ENCODE results near the gene FANCC.

FANCC gene

DNA sequence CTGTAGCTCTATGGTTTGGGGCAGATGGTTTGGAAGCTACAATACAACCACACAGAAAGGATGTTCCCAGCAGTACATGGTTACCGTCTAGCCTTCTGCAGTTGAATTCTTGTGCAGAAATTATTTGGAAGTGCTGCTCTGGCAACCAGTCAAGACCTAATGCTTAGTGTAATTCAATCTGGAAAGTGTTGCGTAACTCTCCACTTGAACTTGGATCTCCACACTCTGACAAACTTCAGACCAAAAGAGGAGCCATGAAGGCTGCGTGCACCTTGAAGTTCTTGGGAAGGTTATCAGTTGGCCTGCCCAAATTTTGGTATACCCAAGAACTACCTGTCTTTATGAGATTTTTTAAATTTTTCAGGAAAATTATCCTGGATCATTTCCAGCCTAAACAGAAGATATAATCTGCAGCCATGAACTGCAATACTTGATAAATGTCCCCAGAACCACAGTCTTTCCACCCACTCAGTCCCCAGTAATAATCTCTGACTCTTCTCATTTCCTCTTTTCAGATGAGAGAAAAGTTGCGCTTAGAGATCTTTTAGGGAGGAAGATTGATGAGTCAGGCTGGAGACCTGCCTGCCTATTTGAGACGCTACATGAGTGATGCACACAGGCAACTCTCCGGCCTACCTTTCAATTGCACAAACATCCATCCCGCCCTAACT is 159.9 kb downstream of the FANCC start:
- no peak overlapping the region for H3K4me3 ChIP-seq (ENCODE audit: low read depth in 1 of 2, low read length in 2 of 2)
- no peak overlapping the region for H3K27ac ChIP-seq (ENCODE audit: low read depth, low read length)

DNA sequence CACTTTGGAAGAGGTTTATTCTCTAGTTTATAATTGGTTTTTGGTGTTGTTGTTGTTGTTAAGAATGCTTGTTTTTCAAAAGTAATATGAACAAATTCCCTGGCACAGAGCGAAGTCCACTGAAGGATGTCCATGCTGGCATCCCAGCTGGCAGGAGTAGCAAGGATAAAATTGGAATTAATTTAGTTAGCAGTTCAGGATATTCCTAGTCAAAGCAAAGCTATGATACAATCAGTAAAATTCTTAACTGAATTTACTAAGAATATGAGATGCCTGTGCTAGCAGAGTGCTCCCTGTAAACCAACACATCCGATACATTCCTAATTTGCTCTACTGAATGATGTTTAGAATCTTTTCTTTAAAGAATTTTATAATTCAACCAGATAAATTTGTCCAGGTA is 161.4 kb downstream of the FANCC start:
- Histone ChIP-seq H3K27ac (ENCODE audit: low read depth, low read length) (no peak overlapping the region), H3K4me1 (ENCODE audit: control insufficient read depth in 1 of 2, insufficient read depth in 2 of 2, low read length in 2 of 2) (no peaks in the 10 kb centered on the region), H3K9me3 (ENCODE audit: control insufficient read depth in 1 of 2, low read length in 2 of 2) (no peaks in the 10 kb centered on the region), H3K36me3 (ENCODE audit: control insufficient read depth in 1 of 2, insufficient read depth in 2 of 2, low read length in 2 of 2) (no peaks in the 10 kb centered on the region), H3K27me3 (ENCODE audit: control insufficient read depth in 1 of 2, insufficient read depth in 2 of 2, low read length in 2 of 2) (no peaks in the 10 kb centered on the region), H3K9ac (ENCODE audit: low read depth in 1 of 2, low read length in 2 of 2) (no peak overlapping the region), H3K4me3 (ENCODE audit: low read depth in 1 of 2, low read length in 2 of 2) (no peak overlapping the region)

More for the DNA sequence above, 159.9 kb downstream of the FANCC start:
- no peaks in the 10 kb centered on the region for H3K9me3 ChIP-seq (ENCODE audit: control insufficient read depth in 1 of 2, low read length in 2 of 2)
- no peaks in the 10 kb centered on the region for H3K36me3 ChIP-seq (ENCODE audit: control insufficient read depth in 1 of 2, insufficient read depth in 2 of 2, low read length in 2 of 2)
- no peaks in the 10 kb centered on the region for H3K27me3 ChIP-seq (ENCODE audit: control insufficient read depth in 1 of 2, insufficient read depth in 2 of 2, low read length in 2 of 2)
- no peak overlapping the region for H3K9ac ChIP-seq (ENCODE audit: low read depth in 1 of 2, low read length in 2 of 2)
- H3K4me1 ChIP-seq (ENCODE audit: control insufficient read depth in 1 of 2, insufficient read depth in 2 of 2, low read length in 2 of 2): no peaks in the 10 kb centered on the region

GRCh38 chr9:95155220-95155619 is 162.3 kb downstream of the FANCC start:
- H3K27me3 ChIP-seq (ENCODE audit: control insufficient read depth in 1 of 2, insufficient read depth in 2 of 2, low read length in 2 of 2): no peaks in the 10 kb centered on the region
- no peaks in the 10 kb centered on the region for H3K9me3 ChIP-seq (ENCODE audit: control insufficient read depth in 1 of 2, low read length in 2 of 2)
- no peak overlapping the region for H3K27ac ChIP-seq (ENCODE audit: low read depth, low read length)
- no peak overlapping the region for H3K4me3 ChIP-seq (ENCODE audit: low read depth in 1 of 2, low read length in 2 of 2)
- H3K36me3 ChIP-seq (ENCODE audit: control insufficient read depth in 1 of 2, insufficient read depth in 2 of 2, low read length in 2 of 2): no peaks in the 10 kb centered on the region
- H3K4me1 ChIP-seq (ENCODE audit: control insufficient read depth in 1 of 2, insufficient read depth in 2 of 2, low read length in 2 of 2): no peaks in the 10 kb centered on the region
- no peak overlapping the region for H3K9ac ChIP-seq (ENCODE audit: low read depth in 1 of 2, low read length in 2 of 2)

DNA sequence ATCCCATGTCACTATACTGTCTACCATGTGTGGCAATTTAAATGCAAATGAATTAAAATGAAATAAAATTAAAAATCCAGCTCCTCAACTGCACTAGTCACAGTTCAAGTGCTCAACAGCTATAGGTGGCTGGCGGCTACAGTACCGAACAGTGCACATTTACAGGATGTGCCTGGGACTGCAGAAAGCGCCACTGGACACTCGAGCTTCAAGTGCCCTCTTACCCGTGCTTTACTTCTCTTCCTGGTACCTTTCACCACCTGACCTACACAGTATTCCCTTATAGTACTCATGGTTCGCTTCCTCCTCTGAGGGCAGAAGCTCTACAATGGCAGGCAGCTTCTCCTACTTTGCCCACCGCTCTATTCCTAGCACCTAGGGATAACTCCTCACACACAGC is 166.6 kb downstream of the FANCC start:
- no peak overlapping the region for H3K27ac ChIP-seq (ENCODE audit: low read depth, low read length)
- no peaks in the 10 kb centered on the region for H3K27me3 ChIP-seq (ENCODE audit: control insufficient read depth in 1 of 2, insufficient read depth in 2 of 2, low read length in 2 of 2)
- no peaks in the 10 kb centered on the region for H3K4me1 ChIP-seq (ENCODE audit: control insufficient read depth in 1 of 2, insufficient read depth in 2 of 2, low read length in 2 of 2)
- H3K9me3 ChIP-seq (ENCODE audit: control insufficient read depth in 1 of 2, low read length in 2 of 2): no peaks in the 10 kb centered on the region
- H3K36me3 ChIP-seq (ENCODE audit: control insufficient read depth in 1 of 2, insufficient read depth in 2 of 2, low read length in 2 of 2): peaks cover 0 to 2% of the 10 kb centered on the region in 2 donors
- no peak overlapping the region for H3K9ac ChIP-seq (ENCODE audit: low read depth in 1 of 2, low read length in 2 of 2)
- H3K4me3 ChIP-seq (ENCODE audit: low read depth in 1 of 2, low read length in 2 of 2): no peak overlapping the region

- H3K9ac ChIP-seq (ENCODE audit: low read depth in 1 of 2, low read length in 2 of 2): no peak overlapping the region
- H3K27ac ChIP-seq (ENCODE audit: low read depth, low read length): no peak overlapping the region
- peaks cover 0 to 2% of the 10 kb centered on the region in 2 donors for H3K36me3 ChIP-seq (ENCODE audit: control insufficient read depth in 1 of 2, insufficient read depth in 2 of 2, low read length in 2 of 2)
- H3K4me3 ChIP-seq (ENCODE audit: low read depth in 1 of 2, low read length in 2 of 2): no peak overlapping the region
- H3K27me3 ChIP-seq (ENCODE audit: control insufficient read depth in 1 of 2, insufficient read depth in 2 of 2, low read length in 2 of 2): no peaks in the 10 kb centered on the region
- no peaks in the 10 kb centered on the region for H3K9me3 ChIP-seq (ENCODE audit: control insufficient read depth in 1 of 2, low read length in 2 of 2)
- H3K4me1 ChIP-seq (ENCODE audit: control insufficient read depth in 1 of 2, insufficient read depth in 2 of 2, low read length in 2 of 2): no peaks in the 10 kb centered on the region
Measured at GRCh38 chr9:95148208-95148520, 169.3 kb downstream of the FANCC start.

- Histone ChIP-seq H3K9ac (ENCODE audit: low read depth in 1 of 2, low read length in 2 of 2) (no peak overlapping the region), H3K4me3 (ENCODE audit: low read depth in 1 of 2, low read length in 2 of 2) (no peak overlapping the region), H3K27me3 (ENCODE audit: control insufficient read depth in 1 of 2, insufficient read depth in 2 of 2, low read length in 2 of 2) (no peaks in the 10 kb centered on the region), H3K27ac (ENCODE audit: low read depth, low read length) (no peak overlapping the region), H3K4me1 (ENCODE audit: control insufficient read depth in 1 of 2, insufficient read depth in 2 of 2, low read length in 2 of 2) (no peaks in the 10 kb centered on the region), H3K36me3 (ENCODE audit: control insufficient read depth in 1 of 2, insufficient read depth in 2 of 2, low read length in 2 of 2) (peaks cover 0 to 2% of the 10 kb centered on the region in 2 donors), H3K9me3 (ENCODE audit: control insufficient read depth in 1 of 2, low read length in 2 of 2) (no peaks in the 10 kb centered on the region)
Measured at GRCh38 chr9:95147452-95148207, 169.9 kb downstream of the FANCC start.

- no peak overlapping the region for H3K4me3 ChIP-seq (ENCODE audit: low read depth in 1 of 2, low read length in 2 of 2)
- no peak overlapping the region for H3K9ac ChIP-seq (ENCODE audit: low read depth in 1 of 2, low read length in 2 of 2)
- H3K9me3 ChIP-seq (ENCODE audit: control insufficient read depth in 1 of 2, low read length in 2 of 2): no peaks in the 10 kb centered on the region
- H3K27ac ChIP-seq (ENCODE audit: low read depth, low read length): no peak overlapping the region
- H3K36me3 ChIP-seq (ENCODE audit: control insufficient read depth in 1 of 2, insufficient read depth in 2 of 2, low read length in 2 of 2): no peaks in the 10 kb centered on the region
- no peaks in the 10 kb centered on the region for H3K27me3 ChIP-seq (ENCODE audit: control insufficient read depth in 1 of 2, insufficient read depth in 2 of 2, low read length in 2 of 2)
- no peaks in the 10 kb centered on the region for H3K4me1 ChIP-seq (ENCODE audit: control insufficient read depth in 1 of 2, insufficient read depth in 2 of 2, low read length in 2 of 2)
Measured at GRCh38 chr9:95143591-95144561, 173.6 kb downstream of the FANCC start.

GRCh38 chr9:95142728-95143127 is 174.8 kb downstream of the FANCC start:
- H3K9ac ChIP-seq (ENCODE audit: low read depth in 1 of 2, low read length in 2 of 2): no peak overlapping the region
- H3K4me1 ChIP-seq (ENCODE audit: control insufficient read depth in 1 of 2, insufficient read depth in 2 of 2, low read length in 2 of 2): no peaks in the 10 kb centered on the region
- no peak overlapping the region for H3K4me3 ChIP-seq (ENCODE audit: low read depth in 1 of 2, low read length in 2 of 2)
- H3K27ac ChIP-seq (ENCODE audit: low read depth, low read length): no peak overlapping the region
- no peaks in the 10 kb centered on the region for H3K27me3 ChIP-seq (ENCODE audit: control insufficient read depth in 1 of 2, insufficient read depth in 2 of 2, low read length in 2 of 2)
- peaks cover 0 to under 1% of the 10 kb centered on the region in 2 donors for H3K36me3 ChIP-seq (ENCODE audit: control insufficient read depth in 1 of 2, insufficient read depth in 2 of 2, low read length in 2 of 2)
- H3K9me3 ChIP-seq (ENCODE audit: control insufficient read depth in 1 of 2, low read length in 2 of 2): no peaks in the 10 kb centered on the region

DNA sequence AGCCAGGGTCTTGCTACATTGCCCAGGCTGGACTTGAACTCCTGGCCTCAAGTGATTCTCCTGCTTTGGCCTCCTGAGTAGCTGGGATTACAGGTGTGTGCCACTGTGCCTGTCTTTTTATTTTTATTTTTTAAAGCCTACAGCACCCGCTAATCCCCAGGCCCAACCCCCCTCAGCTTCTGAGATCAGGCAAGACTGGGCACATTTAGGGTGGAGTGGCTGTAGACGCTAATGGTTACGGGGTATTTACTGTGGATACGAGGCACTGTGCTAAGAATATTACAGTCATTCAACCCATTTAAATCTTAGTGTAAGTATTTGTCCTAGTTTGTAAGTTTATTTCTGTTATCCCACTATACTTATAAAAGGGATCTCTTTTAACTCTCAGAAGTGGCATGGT is 175.2 kb downstream of the FANCC start:
- no peaks in the 10 kb centered on the region for H3K27me3 ChIP-seq (ENCODE audit: control insufficient read depth in 1 of 2, insufficient read depth in 2 of 2, low read length in 2 of 2)
- H3K9me3 ChIP-seq (ENCODE audit: control insufficient read depth in 1 of 2, low read length in 2 of 2): no peaks in the 10 kb centered on the region
- no peaks in the 10 kb centered on the region for H3K4me1 ChIP-seq (ENCODE audit: control insufficient read depth in 1 of 2, insufficient read depth in 2 of 2, low read length in 2 of 2)
- peaks cover 0 to 2% of the 10 kb centered on the region in 2 donors for H3K36me3 ChIP-seq (ENCODE audit: control insufficient read depth in 1 of 2, insufficient read depth in 2 of 2, low read length in 2 of 2)
- no peak overlapping the region for H3K9ac ChIP-seq (ENCODE audit: low read depth in 1 of 2, low read length in 2 of 2)
- no peak overlapping the region for H3K27ac ChIP-seq (ENCODE audit: low read depth, low read length)
- no peak overlapping the region for H3K4me3 ChIP-seq (ENCODE audit: low read depth in 1 of 2, low read length in 2 of 2)

DNA sequence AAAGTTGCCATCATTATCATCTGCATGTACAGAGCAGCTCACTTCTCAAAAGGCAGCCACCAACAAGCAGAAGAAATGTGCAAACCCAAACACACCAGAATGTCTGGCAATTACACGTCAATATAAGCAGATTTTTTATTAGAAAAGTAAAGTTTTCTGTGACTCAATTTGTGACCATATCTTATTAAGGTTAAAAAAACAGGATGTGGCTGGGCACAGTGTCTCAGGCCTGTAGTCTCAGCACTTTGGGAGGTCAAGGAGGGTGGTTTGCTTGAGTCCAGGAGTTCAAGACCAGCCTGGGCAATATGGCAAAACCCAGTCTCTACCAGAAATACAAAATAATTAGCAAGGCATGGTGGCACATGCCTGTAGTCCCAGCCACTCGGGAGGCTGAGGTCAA is 176.7 kb downstream of the FANCC start:
- H3K4me1 ChIP-seq (ENCODE audit: control insufficient read depth in 1 of 2, insufficient read depth in 2 of 2, low read length in 2 of 2): no peaks in the 10 kb centered on the region
- no peaks in the 10 kb centered on the region for H3K9me3 ChIP-seq (ENCODE audit: control insufficient read depth in 1 of 2, low read length in 2 of 2)
- H3K9ac ChIP-seq (ENCODE audit: low read depth in 1 of 2, low read length in 2 of 2): no peak overlapping the region
- H3K27me3 ChIP-seq (ENCODE audit: control insufficient read depth in 1 of 2, insufficient read depth in 2 of 2, low read length in 2 of 2): no peaks in the 10 kb centered on the region
- H3K27ac ChIP-seq (ENCODE audit: low read depth, low read length): no peak overlapping the region
- H3K36me3 ChIP-seq (ENCODE audit: control insufficient read depth in 1 of 2, insufficient read depth in 2 of 2, low read length in 2 of 2): peaks cover 0 to 2% of the 10 kb centered on the region in 2 donors
- H3K4me3 ChIP-seq (ENCODE audit: low read depth in 1 of 2, low read length in 2 of 2): no peak overlapping the region

Data from duodenal mucosa (tissue), 2 donors.